Measurements from ENCODE around the gene SEMA5B.

DNA sequence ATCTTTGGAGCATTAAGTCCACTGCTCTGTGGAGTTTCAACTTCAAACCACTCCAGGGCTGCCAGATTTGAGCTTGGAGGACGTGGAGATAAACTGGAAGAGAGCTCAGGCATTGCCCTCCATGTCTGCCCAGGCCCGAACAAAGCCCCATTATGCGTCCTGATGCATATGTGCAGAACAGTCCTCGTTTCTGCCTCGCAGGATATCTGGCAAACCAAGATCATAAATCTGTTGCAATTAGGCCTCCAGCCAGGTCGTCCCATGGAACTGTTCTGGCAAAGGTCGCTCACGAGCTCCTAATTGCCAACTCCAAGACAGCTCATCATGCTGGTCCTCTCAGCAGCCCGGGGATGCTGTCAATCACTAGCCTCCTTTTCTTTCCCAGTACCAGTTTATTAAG lies 91.2 kb downstream of the SEMA5B start:
- TF ChIP-seq, protein P1, sequence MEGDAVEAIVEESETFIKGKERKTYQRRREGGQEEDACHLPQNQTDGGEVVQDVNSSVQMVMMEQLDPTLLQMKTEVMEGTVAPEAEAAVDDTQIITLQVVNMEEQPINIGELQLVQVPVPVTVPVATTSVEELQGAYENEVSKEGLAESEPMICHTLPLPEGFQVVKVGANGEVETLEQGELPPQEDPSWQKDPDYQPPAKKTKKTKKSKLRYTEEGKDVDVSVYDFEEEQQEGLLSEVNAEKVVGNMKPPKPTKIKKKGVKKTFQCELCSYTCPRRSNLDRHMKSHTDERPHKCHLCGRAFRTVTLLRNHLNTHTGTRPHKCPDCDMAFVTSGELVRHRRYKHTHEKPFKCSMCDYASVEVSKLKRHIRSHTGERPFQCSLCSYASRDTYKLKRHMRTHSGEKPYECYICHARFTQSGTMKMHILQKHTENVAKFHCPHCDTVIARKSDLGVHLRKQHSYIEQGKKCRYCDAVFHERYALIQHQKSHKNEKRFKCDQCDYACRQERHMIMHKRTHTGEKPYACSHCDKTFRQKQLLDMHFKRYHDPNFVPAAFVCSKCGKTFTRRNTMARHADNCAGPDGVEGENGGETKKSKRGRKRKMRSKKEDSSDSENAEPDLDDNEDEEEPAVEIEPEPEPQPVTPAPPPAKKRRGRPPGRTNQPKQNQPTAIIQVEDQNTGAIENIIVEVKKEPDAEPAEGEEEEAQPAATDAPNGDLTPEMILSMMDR (conservative IDR thresholded peaks at IDR 0.05) = no peak
- no peak for TF ChIP-seq EZH2 (IDR thresholded peaks at IDR 0.05; ENCODE audit: low read depth)

Data from PC-9 (cell line).